HG03196 (cell line): ENCODE results near the gene BRCA1.
"Not testable (repeated sequence)": the region's sequence is repeated elsewhere in the genome, so short reads cannot be mapped to it uniquely, and the experiment has no call there.

Experiments used
- ATAC-seq: cut with Tn5 transposase; IDR thresholded peaks from one replicate; pipeline ENCODE4 v1.9.1; 2021; ENCODE audit not compliant: unreplicated experiment

The BRCA1 gene

GRCh38 chr17:43134774-43135453 is 9.8 kb upstream of the BRCA1 start:
- ATAC-seq = no peak

GRCh38 chr17:43133439-43133838 is 8.3 kb upstream of the BRCA1 start:
- not testable (repeated sequence) for ATAC-seq

- ATAC-seq = no peak
Observed at GRCh38 chr17:43132117-43132516, 7.0 kb upstream of the BRCA1 start.

- no peak for ATAC-seq
Observed at GRCh38 chr17:43129671-43130010, 4.5 kb upstream of the BRCA1 start.

- ATAC-seq = not testable (repeated sequence)
Observed at GRCh38 chr17:43127333-43127876, 2.2 kb upstream of the BRCA1 start.

- ATAC-seq = no peak
Observed at GRCh38 chr17:43126911-43127290, 1.7 kb upstream of the BRCA1 start.

- no peak for ATAC-seq
Observed at GRCh38 chr17:43125967-43126910, 1.1 kb upstream of the BRCA1 start.

- no peak for ATAC-seq
Observed at GRCh38 chr17:43118679-43119615, 6.2 kb downstream of the BRCA1 start.

- ATAC-seq = no peak
Observed at GRCh38 chr17:43114151-43114552, 11.0 kb downstream of the BRCA1 start.

- no peak for ATAC-seq
Observed at GRCh38 chr17:43106552-43106951, 18.6 kb downstream of the BRCA1 start.

GRCh38 chr17:43105146-43105545 is 20.0 kb downstream of the BRCA1 start:
- ATAC-seq = no peak

GRCh38 chr17:43104665-43105064 is 20.5 kb downstream of the BRCA1 start:
- ATAC-seq = no peak

GRCh38 chr17:43095364-43095763 is 29.8 kb downstream of the BRCA1 start:
- not testable (repeated sequence) for ATAC-seq

- no peak for ATAC-seq
Observed at GRCh38 chr17:43094129-43094835, 30.9 kb downstream of the BRCA1 start.

GRCh38 chr17:43092901-43093300 is 32.3 kb downstream of the BRCA1 start:
- ATAC-seq = no peak

- no peak for ATAC-seq
Observed at GRCh38 chr17:43090022-43090421, 35.1 kb downstream of the BRCA1 start.

GRCh38 chr17:43085474-43085873 is 39.7 kb downstream of the BRCA1 start:
- no peak for ATAC-seq

GRCh38 chr17:43079641-43080302 is 45.4 kb downstream of the BRCA1 start:
- ATAC-seq = no peak

GRCh38 chr17:43074869-43075268 is 50.3 kb downstream of the BRCA1 start:
- no peak for ATAC-seq

- ATAC-seq = no peak
Observed at GRCh38 chr17:43070872-43071271, 54.3 kb downstream of the BRCA1 start.
